WTC11 (cell line): ENCODE measurements around the gene SRPX. TPM values are rescaled to one million over a fixed set of nuclear protein-coding genes. Genes with fewer than 3 reads are reported as not detected.

Experiments
- ATAC-seq: fragments of 200-7000 bp; cut with Tn5 transposase; 2 replicates; pipeline ENCODE4 v1.10.0; 2021; ENCODE audit warnings: mild to moderate bottlenecking, moderate library complexity
- CTCF ChIA-PET: fragments of 300-600 bp; sonication (Branson Sonifier 250); formaldehyde crosslinking; loops from one replicate; lab custom pipeline; 2021; ENCODE audit warnings: antibody characterized with exemption; lab: Charles Lee
- POLR2A ChIA-PET: fragments of 350-600 bp; sonication (Branson Sonifier 250); formaldehyde crosslinking; loops from one replicate; lab custom pipeline; 2021; ENCODE audit warnings: antibody characterized with exemption; lab: Charles Lee
- DNase-seq: peaks from one replicate; pipeline ENCODE4 v3.0.0; 2021; ENCODE audit warnings: low spot score
- H3K27ac Mint-ChIP-seq: 2 replicates; pipeline ENCODE4 v1.8.0; 2021; ENCODE audit warnings: mixed read lengths
- H3K27me3 Mint-ChIP-seq: 2 replicates; pipeline ENCODE4 v1.8.0; 2021; ENCODE audit warnings: low read depth, mild to moderate bottlenecking, moderate library complexity, mixed read lengths
- H3K36me3 Mint-ChIP-seq: 2 replicates; pipeline ENCODE4 v1.8.0; 2021; ENCODE audit warnings: mixed read lengths
- H3K4me1 Mint-ChIP-seq: 2 replicates; pipeline ENCODE4 v1.8.0; 2022; ENCODE audit warnings: mixed read lengths
- H3K4me3 Mint-ChIP-seq: 2 replicates; pipeline ENCODE4 v1.8.0; 2021; ENCODE audit warnings: mild to moderate bottlenecking, moderate library complexity, mixed read lengths
- H3K9me3 Mint-ChIP-seq: 2 replicates; pipeline ENCODE4 v1.8.0; 2021; ENCODE audit warnings: mixed read lengths
- ETV6 ChIP-seq: sonication (generic); formaldehyde crosslinking; IDR thresholded peaks from 2 replicates; pipeline ENCODE4 v1.8.1; 2022; ENCODE audit warnings: mild to moderate bottlenecking, missing genetic modification reagents
- FOXK1 ChIP-seq: sonication (generic); formaldehyde crosslinking; IDR thresholded peaks from 2 replicates; pipeline ENCODE4 v1.8.0; 2022; ENCODE audit warnings: mild to moderate bottlenecking, moderate library complexity, missing genetic modification reagents
- GTF2I ChIP-seq: fragments of 250-450 bp; sonication (Bioruptor Pico); conservative IDR thresholded peaks from 2 replicates; pipeline ENCODE4 v1.4.0; 2021; ENCODE audit warnings: mild to moderate bottlenecking
- IRF2 ChIP-seq: sonication (generic); formaldehyde crosslinking; IDR thresholded peaks from 2 replicates; pipeline ENCODE4 v1.8.0; 2022; ENCODE audit warnings: low read depth, missing genetic modification reagents, borderline replicate concordance
- NFATC4 ChIP-seq: fragments of 250-450 bp; sonication (Bioruptor Pico); IDR thresholded peaks from 2 replicates; pipeline ENCODE4 v1.9.0; 2021; ENCODE audit warnings: mild to moderate bottlenecking
- OVOL2 ChIP-seq: fragments of 250-450 bp; sonication (Bioruptor Pico); IDR thresholded peaks from 2 replicates; pipeline ENCODE4 v1.9.0; 2021; ENCODE audit warnings: mild to moderate bottlenecking, borderline replicate concordance
- PREB ChIP-seq: sonication (generic); formaldehyde crosslinking; IDR thresholded peaks from 2 replicates; pipeline ENCODE4 v1.8.1; 2022; ENCODE audit warnings: mild to moderate bottlenecking, missing genetic modification reagents, moderate library complexity, borderline replicate concordance
- RORB ChIP-seq: fragments of 250-450 bp; sonication (Bioruptor Pico); IDR thresholded peaks from 2 replicates; pipeline ENCODE4 v1.9.0; 2021; ENCODE audit warnings: mild to moderate bottlenecking
- SMAD3 ChIP-seq: sonication (generic); formaldehyde crosslinking; IDR thresholded peaks from 2 replicates; pipeline ENCODE4 v1.8.0; 2022; ENCODE audit warnings: missing genetic modification reagents, mild to moderate bottlenecking, borderline replicate concordance
- TCF7 ChIP-seq: sonication (generic); formaldehyde crosslinking; IDR thresholded peaks from 2 replicates; pipeline ENCODE4 v1.8.0; 2022; ENCODE audit warnings: mild to moderate bottlenecking, low read depth, missing genetic modification reagents, moderate library complexity
- TP53 ChIP-seq: sonication (generic); formaldehyde crosslinking; IDR thresholded peaks from 2 replicates; pipeline ENCODE4 v1.8.1; 2023; ENCODE audit warnings: mild to moderate bottlenecking, missing genetic modification reagents
- ZBTB21 ChIP-seq: sonication (generic); formaldehyde crosslinking; IDR thresholded peaks from 2 replicates; pipeline ENCODE4 v1.8.1; 2023; ENCODE audit warnings: mild to moderate bottlenecking, missing genetic modification reagents, borderline replicate concordance
- ZNF317 ChIP-seq: sonication (generic); formaldehyde crosslinking; IDR thresholded peaks from 2 replicates; pipeline ENCODE4 v1.8.1; 2023; ENCODE audit warnings: low read depth, mild to moderate bottlenecking, moderate library complexity, missing genetic modification reagents, borderline replicate concordance
- total RNA-seq: library from RNA; stranded (reverse); gene quantifications from 3 replicates; pipeline ENCODE4 v1.2.3, GENCODE V29; 2021
- TF ChIP-seq, protein P1 (sequence below): sonication (generic); formaldehyde crosslinking; IDR thresholded peaks from 2 replicates; pipeline ENCODE4 v1.8.1; 2023; ENCODE audit warnings: mild to moderate bottlenecking, missing genetic modification reagents, moderate library complexity
- TF ChIP-seq, protein P2 (sequence below): sonication (generic); formaldehyde crosslinking; IDR thresholded peaks from 2 replicates; pipeline ENCODE4 v1.8.1; 2022; ENCODE audit warnings: missing genetic modification reagents, borderline replicate concordance
- TF ChIP-seq, protein P3 (sequence below): fragments of 250-450 bp; sonication (Bioruptor Pico); IDR thresholded peaks from 2 replicates; pipeline ENCODE4 v1.8.0; 2021; ENCODE audit warnings: mild to moderate bottlenecking
- TF ChIP-seq, protein P4 (sequence below): sonication (generic); formaldehyde crosslinking; IDR thresholded peaks from 2 replicates; pipeline ENCODE4 v1.8.0; 2022; ENCODE audit warnings: missing genetic modification reagents
- TF ChIP-seq, protein P5 (sequence below): sonication (generic); formaldehyde crosslinking; IDR thresholded peaks from 2 replicates; pipeline ENCODE4 v1.8.0; 2022; ENCODE audit warnings: mild to moderate bottlenecking, missing genetic modification reagents
- TF ChIP-seq, protein P6 (sequence below): sonication (generic); formaldehyde crosslinking; IDR thresholded peaks from 2 replicates; pipeline ENCODE4 v1.8.0; 2022; ENCODE audit warnings: mild to moderate bottlenecking, missing genetic modification reagents

SRPX gene
- total RNA-seq, 1 experiment from 2014 or later = 7.7 TPM

DNA sequence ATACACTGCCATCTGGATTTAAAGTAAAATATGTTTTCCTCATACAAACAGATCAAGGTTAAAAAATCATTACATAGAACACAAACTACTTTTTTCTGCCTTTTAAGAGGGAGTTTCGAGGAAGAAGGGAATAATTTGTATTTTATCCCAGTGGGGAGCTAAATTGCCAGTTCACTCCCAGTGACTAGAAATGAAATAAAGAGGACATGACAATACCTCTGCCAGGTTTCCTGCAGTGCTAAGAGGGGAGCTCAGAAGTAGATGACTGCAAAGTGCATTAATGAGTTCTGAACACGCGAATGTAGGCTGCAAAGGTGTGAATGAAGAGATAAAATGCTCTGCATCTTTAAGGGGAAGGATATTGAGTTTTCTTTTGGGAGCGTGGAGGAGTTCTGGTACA lies 69.7 kb downstream of the SRPX start (continued):
- no peak for TF ChIP-seq TCF7 (CRISPR knock-in tag)
- no peak for TF ChIP-seq FOXK1 (CRISPR knock-in tag)
- no peak for TF ChIP-seq TP53 (CRISPR knock-in tag)
- TF ChIP-seq ETV6 (CRISPR knock-in tag) = no peak
- TF ChIP-seq ZBTB21 (CRISPR knock-in tag) = no peak
- TF ChIP-seq, protein P1, sequence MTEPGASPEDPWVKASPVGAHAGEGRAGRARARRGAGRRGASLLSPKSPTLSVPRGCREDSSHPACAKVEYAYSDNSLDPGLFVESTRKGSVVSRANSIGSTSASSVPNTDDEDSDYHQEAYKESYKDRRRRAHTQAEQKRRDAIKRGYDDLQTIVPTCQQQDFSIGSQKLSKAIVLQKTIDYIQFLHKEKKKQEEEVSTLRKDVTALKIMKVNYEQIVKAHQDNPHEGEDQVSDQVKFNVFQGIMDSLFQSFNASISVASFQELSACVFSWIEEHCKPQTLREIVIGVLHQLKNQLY (CRISPR knock-in tag) = no peak
- TF ChIP-seq, protein P2, sequence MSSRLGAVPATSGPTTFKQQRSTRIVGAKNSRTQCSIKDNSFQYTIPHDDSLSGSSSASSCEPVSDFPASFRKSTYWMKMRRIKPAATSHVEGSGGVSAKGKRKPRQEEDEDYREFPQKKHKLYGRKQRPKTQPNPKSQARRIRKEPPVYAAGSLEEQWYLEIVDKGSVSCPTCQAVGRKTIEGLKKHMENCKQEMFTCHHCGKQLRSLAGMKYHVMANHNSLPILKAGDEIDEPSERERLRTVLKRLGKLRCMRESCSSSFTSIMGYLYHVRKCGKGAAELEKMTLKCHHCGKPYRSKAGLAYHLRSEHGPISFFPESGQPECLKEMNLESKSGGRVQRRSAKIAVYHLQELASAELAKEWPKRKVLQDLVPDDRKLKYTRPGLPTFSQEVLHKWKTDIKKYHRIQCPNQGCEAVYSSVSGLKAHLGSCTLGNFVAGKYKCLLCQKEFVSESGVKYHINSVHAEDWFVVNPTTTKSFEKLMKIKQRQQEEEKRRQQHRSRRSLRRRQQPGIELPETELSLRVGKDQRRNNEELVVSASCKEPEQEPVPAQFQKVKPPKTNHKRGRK (CRISPR knock-in tag) = no peak

- POLR2A ChIA-PET = no interaction called here
- H3K9me3 Mint-ChIP-seq = no peaks in the 10 kb centered on the region
- ATAC-seq = no peak
- H3K27me3 Mint-ChIP-seq = no peaks in the 10 kb centered on the region
- CTCF ChIA-PET = no interaction called here
- no peak overlapping the region for H3K27ac Mint-ChIP-seq
- H3K4me1 Mint-ChIP-seq = peaks cover 7% of the 10 kb centered on the region
- DNase-seq = no peak
- no peak for TF ChIP-seq GTF2I
- TF ChIP-seq, protein P3, sequence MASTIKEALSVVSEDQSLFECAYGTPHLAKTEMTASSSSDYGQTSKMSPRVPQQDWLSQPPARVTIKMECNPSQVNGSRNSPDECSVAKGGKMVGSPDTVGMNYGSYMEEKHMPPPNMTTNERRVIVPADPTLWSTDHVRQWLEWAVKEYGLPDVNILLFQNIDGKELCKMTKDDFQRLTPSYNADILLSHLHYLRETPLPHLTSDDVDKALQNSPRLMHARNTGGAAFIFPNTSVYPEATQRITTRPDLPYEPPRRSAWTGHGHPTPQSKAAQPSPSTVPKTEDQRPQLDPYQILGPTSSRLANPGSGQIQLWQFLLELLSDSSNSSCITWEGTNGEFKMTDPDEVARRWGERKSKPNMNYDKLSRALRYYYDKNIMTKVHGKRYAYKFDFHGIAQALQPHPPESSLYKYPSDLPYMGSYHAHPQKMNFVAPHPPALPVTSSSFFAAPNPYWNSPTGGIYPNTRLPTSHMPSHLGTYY = no peak
- no peak for TF ChIP-seq IRF2 (CRISPR knock-in tag)
- TF ChIP-seq, protein P1 (CRISPR knock-in tag) = no peak
- no peak for TF ChIP-seq PREB (CRISPR knock-in tag)
- TF ChIP-seq NFATC4 (CRISPR knock-in tag) = no peak
- no peak for TF ChIP-seq SMAD3 (CRISPR knock-in tag)
- TF ChIP-seq RORB = no peak
- no peak for TF ChIP-seq ETV6 (CRISPR knock-in tag)
- TF ChIP-seq, protein P4, sequence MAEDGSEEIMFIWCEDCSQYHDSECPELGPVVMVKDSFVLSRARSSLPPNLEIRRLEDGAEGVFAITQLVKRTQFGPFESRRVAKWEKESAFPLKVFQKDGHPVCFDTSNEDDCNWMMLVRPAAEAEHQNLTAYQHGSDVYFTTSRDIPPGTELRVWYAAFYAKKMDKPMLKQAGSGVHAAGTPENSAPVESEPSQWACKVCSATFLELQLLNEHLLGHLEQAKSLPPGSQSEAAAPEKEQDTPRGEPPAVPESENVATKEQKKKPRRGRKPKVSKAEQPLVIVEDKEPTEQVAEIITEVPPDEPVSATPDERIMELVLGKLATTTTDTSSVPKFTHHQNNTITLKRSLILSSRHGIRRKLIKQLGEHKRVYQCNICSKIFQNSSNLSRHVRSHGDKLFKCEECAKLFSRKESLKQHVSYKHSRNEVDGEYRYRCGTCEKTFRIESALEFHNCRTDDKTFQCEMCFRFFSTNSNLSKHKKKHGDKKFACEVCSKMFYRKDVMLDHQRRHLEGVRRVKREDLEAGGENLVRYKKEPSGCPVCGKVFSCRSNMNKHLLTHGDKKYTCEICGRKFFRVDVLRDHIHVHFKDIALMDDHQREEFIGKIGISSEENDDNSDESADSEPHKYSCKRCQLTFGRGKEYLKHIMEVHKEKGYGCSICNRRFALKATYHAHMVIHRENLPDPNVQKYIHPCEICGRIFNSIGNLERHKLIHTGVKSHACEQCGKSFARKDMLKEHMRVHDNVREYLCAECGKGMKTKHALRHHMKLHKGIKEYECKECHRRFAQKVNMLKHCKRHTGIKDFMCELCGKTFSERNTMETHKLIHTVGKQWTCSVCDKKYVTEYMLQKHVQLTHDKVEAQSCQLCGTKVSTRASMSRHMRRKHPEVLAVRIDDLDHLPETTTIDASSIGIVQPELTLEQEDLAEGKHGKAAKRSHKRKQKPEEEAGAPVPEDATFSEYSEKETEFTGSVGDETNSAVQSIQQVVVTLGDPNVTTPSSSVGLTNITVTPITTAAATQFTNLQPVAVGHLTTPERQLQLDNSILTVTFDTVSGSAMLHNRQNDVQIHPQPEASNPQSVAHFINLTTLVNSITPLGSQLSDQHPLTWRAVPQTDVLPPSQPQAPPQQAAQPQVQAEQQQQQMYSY (CRISPR knock-in tag) = no peak
- TF ChIP-seq, protein P5, sequence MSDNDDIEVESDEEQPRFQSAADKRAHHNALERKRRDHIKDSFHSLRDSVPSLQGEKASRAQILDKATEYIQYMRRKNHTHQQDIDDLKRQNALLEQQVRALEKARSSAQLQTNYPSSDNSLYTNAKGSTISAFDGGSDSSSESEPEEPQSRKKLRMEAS = no peak
- no peak for TF ChIP-seq OVOL2
- TF ChIP-seq, protein P6, sequence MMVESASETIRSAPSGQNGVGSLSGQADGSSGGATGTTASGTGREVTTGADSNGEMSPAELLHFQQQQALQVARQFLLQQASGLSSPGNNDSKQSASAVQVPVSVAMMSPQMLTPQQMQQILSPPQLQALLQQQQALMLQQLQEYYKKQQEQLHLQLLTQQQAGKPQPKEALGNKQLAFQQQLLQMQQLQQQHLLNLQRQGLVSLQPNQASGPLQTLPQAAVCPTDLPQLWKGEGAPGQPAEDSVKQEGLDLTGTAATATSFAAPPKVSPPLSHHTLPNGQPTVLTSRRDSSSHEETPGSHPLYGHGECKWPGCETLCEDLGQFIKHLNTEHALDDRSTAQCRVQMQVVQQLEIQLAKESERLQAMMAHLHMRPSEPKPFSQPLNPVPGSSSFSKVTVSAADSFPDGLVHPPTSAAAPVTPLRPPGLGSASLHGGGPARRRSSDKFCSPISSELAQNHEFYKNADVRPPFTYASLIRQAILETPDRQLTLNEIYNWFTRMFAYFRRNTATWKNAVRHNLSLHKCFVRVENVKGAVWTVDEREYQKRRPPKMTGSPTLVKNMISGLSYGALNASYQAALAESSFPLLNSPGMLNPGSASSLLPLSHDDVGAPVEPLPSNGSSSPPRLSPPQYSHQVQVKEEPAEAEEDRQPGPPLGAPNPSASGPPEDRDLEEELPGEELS (CRISPR knock-in tag) = no peak
- TF ChIP-seq ZNF317 = no peak
- H3K36me3 Mint-ChIP-seq = no peaks in the 10 kb centered on the region
- no peak overlapping the region for H3K4me3 Mint-ChIP-seq
Measured at GRCh38 chrX:38149016-38149415, 71.7 kb downstream of the SRPX start.
